DOHH2 (cell line): Measurements from ENCODE around the gene WDR70.
"Not testable (repeated sequence)": the region's sequence is repeated elsewhere in the genome, so short reads cannot be mapped to it uniquely, and the experiment has no call there.

Source experiments
- EZH2phosphoT487 ChIP-seq: fragments of 200-600 bp; sonication (generic); IDR thresholded peaks from 2 replicates; pipeline ENCODE4 v1.6.1; 2017; ENCODE audit warnings: borderline replicate concordance, mild to moderate bottlenecking, antibody characterized with exemption, low read length, moderate library complexity, mixed read lengths
- TF ChIP-seq, protein P1 (sequence below): fragments of 200-600 bp; sonication (generic); IDR thresholded peaks from one replicate; pipeline ENCODE4 v1.5.1; 2014; ENCODE audit warnings: antibody characterized with exemption, mild to moderate bottlenecking, low read depth, low read length; ENCODE audit not compliant: poor library complexity, severe bottlenecking

DNA sequence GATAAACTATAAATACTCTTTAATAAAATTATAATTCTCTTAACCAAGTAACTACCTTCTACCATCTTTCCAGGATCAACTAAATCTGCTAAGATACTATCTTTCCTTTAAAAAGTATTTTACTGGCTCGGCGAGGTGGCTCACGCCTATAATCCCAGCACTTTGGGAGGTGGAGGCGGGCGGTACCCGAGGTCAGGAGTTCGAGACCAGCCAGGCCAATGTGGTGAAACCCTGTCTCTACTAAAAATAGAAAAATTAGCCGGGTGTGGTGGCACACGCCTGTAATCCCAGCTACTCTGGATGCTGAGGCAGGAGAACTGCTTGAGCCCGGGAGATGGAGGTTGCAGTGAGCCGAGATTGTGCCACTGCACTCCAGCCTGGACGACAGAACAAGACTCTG is 44.4 kb upstream of the WDR70 start:
- TF ChIP-seq, protein P1, sequence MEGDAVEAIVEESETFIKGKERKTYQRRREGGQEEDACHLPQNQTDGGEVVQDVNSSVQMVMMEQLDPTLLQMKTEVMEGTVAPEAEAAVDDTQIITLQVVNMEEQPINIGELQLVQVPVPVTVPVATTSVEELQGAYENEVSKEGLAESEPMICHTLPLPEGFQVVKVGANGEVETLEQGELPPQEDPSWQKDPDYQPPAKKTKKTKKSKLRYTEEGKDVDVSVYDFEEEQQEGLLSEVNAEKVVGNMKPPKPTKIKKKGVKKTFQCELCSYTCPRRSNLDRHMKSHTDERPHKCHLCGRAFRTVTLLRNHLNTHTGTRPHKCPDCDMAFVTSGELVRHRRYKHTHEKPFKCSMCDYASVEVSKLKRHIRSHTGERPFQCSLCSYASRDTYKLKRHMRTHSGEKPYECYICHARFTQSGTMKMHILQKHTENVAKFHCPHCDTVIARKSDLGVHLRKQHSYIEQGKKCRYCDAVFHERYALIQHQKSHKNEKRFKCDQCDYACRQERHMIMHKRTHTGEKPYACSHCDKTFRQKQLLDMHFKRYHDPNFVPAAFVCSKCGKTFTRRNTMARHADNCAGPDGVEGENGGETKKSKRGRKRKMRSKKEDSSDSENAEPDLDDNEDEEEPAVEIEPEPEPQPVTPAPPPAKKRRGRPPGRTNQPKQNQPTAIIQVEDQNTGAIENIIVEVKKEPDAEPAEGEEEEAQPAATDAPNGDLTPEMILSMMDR: not testable (repeated sequence)
- not testable (repeated sequence) for TF ChIP-seq EZH2phosphoT487
